ENCODE measurements around the gene CWC25. TPM values are rescaled to one million over a fixed set of nuclear protein-coding genes. Genes with fewer than 3 reads are reported as not detected.

The CWC25 gene
- total RNA-seq, 4 donors from 2014 or later, result 19.0 to 26.8 (median 22.1) TPM

DNA sequence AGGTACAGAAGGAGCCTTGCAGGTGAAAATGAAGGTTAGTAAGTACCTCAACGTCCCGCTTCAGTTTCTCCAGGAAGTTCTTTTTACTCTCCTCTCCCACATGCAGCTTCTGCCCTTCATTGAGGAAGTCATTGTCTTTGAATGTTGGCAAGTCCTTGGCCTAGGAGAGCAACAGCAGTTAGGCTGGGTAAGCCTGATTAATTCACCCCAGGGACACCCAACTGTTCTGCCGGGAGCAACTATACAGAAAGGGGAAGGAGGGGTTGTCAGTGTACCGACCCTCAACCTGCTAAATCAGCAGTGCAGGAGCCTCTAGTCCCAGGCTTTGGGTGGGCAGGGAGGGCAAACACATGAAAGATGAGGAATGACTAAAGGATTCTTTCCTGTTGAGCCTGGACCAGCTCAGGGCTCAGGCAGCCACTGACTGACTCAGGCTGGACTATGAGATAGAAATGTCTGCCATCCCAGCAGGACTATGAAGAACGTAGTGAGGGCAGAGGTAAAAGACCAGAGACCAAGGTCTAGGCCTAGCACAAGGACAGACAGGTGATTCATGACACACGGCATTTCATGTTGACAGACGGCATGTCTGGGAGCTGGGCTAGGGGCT is 47.4 kb downstream of the CWC25 start:
- intact Hi-C loops (cut with DNase I), result no loop called here
- TF ChIP-seq, protein P1, sequence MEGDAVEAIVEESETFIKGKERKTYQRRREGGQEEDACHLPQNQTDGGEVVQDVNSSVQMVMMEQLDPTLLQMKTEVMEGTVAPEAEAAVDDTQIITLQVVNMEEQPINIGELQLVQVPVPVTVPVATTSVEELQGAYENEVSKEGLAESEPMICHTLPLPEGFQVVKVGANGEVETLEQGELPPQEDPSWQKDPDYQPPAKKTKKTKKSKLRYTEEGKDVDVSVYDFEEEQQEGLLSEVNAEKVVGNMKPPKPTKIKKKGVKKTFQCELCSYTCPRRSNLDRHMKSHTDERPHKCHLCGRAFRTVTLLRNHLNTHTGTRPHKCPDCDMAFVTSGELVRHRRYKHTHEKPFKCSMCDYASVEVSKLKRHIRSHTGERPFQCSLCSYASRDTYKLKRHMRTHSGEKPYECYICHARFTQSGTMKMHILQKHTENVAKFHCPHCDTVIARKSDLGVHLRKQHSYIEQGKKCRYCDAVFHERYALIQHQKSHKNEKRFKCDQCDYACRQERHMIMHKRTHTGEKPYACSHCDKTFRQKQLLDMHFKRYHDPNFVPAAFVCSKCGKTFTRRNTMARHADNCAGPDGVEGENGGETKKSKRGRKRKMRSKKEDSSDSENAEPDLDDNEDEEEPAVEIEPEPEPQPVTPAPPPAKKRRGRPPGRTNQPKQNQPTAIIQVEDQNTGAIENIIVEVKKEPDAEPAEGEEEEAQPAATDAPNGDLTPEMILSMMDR (IDR thresholded peaks at IDR 0.05), result no peak
- TF ChIP-seq POLR2A (IDR thresholded peaks at IDR 0.05), result no peak
- H3K27ac ChIP-seq, result no peak overlapping the region
- no peak overlapping the region for H3K4me3 ChIP-seq (replicated peaks in 1 of 3)
- H3K27me3 ChIP-seq, result no peaks in the 10 kb centered on the region
- H3K9me3 ChIP-seq, result no peaks in the 10 kb centered on the region
- WGBS, 2 donors, result 80 to 93% methylated on average over 7 of the region's 7 CpGs
- peaks cover 78 to 98% of the 10 kb centered on the region in 2 donors for H3K36me3 ChIP-seq
- no peak for DNase-seq
- no peaks in the 10 kb centered on the region for H3K4me1 ChIP-seq

DNA sequence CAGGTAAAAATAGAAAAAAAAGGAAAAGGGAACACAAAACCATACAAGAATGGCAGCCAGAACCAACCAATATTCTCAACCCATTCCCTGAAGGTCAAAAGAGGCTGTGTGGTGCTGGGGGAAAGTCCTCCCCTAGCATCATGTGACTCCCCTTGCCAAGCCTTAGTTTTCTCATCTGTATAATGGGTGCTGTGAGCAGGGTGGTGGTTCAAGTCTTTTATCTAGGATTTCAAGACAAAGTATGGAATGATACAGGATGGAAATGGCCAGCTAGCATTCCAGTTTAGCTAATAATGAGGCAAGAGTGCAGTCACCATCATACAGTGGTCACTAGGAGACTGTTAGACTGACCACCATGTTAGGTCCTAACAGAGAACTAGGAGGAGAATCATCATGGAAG is 51.9 kb downstream of the CWC25 start:
- no peak for DNase-seq
- Histone ChIP-seq H3K4me1 (peaks cover 3 to 5% of the 10 kb centered on the region in 2 donors), H3K9me3 (no peaks in the 10 kb centered on the region), H3K27me3 (no peaks in the 10 kb centered on the region), H3K4me3 (replicated peaks in 1 of 3) (no peak overlapping the region), H3K27ac (no peak overlapping the region), H3K36me3 (peaks cover 74 to 83% of the 10 kb centered on the region in 2 donors)
- TF ChIP-seq, protein P1 (IDR thresholded peaks at IDR 0.05), result no peak
- intact Hi-C loops (cut with DNase I), result no loop called here

DNA sequence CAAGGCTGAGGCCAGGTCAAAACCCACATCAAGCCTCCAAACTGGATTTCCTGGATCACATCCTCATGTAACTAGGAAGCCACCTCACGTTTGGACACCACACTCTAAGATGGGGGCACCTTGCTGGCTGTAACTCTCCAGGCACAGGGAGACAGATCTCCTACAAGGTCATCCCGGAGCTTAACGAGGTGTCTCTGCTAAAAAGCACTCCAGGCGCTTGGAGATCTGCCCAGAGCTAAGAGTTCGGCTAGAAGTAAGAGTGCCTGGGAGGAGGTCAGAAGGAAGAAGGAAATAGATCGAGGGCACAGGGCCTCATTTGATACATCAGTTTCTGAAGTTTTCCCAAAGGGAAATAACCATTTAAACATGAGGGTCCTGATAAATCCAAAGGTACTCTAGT is 56.7 kb downstream of the CWC25 start:
- Histone ChIP-seq H3K9me3 (no peaks in the 10 kb centered on the region), H3K4me1 (peaks cover 3 to 5% of the 10 kb centered on the region in 2 donors), H3K4me3 (replicated peaks in 1 of 3) (no peak overlapping the region), H3K36me3 (peaks cover 57 to 61% of the 10 kb centered on the region in 2 donors), H3K27ac (peak overlapping the region in 2 of 3 donors; percentile 13 to 28), H3K27me3 (no peaks in the 10 kb centered on the region)
- 28 to 44% methylated on average over 6 of the region's 6 CpGs for WGBS, 2 donors
- DNase-seq, result peak; percentile 73 to 75
- intact Hi-C loops (cut with DNase I), result no loop called here
- TF ChIP-seq, protein P1 (IDR thresholded peaks at IDR 0.05), result no peak
- no peak for TF ChIP-seq POLR2A (IDR thresholded peaks at IDR 0.05)

DNA sequence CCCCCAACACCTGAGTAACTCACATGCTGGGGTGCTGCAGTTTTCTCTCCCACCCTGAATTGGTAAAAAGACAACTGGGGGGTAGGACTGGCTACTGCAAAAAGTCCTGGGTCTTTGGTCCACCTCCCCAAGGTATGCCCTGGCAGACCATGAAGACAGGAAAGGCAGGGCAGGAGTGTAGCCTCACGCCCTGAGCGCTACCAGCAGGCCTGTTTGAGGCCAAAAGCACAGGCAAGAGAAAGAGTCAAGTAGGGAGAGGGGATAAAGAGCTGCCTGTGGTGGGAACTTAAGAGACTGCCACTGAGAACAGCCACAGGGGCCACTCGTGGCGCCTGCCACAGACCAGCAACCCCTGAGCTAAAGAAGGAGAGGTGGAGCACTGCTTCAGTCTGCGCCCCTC is 58.8 kb downstream of the CWC25 start:
- peaks cover 54 to 57% of the 10 kb centered on the region in 2 donors for H3K36me3 ChIP-seq
- whole genome bisulfite sequencing, 2 donors, result 83 to 87% methylated on average over 5 of the region's 5 CpGs
- intact Hi-C loops (cut with DNase I), result no loop called here

DNA sequence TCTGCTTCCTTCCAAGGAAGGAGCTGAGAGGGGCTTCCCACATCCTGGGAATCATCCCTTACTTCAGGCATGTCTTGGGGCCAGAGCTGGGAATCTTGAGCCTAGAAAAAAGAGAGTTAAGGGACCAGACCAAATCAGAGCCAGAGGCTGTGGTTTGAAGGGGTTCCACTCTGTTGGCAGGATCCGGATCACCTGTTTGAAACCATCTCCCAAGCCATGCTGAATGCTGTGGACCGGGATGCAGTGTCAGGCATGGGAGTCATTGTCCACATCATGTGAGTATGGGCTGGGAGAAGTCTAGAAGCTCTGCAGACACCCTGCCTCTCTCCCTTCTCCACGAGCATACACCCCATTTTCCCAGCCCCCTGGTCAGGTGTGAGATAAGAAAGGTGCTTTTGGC is 62.9 kb downstream of the CWC25 start:
- Histone ChIP-seq H3K9me3 (no peaks in the 10 kb centered on the region), H3K36me3 (peaks cover 56 to 61% of the 10 kb centered on the region in 2 donors), H3K27me3 (no peaks in the 10 kb centered on the region), H3K27ac (no peak overlapping the region), H3K4me3 (replicated peaks in 1 of 3) (no peak overlapping the region), H3K4me1 (no peaks in the 10 kb centered on the region)
- no peak for DNase-seq
- TF ChIP-seq, protein P1 (IDR thresholded peaks at IDR 0.05), result no peak
- no peak for TF ChIP-seq POLR2A (IDR thresholded peaks at IDR 0.05)
- WGBS, 2 donors, result 88 to 94% methylated on average over 3 of the region's 3 CpGs
- intact Hi-C loops (cut with DNase I), result no loop called here

More for the DNA sequence above, 58.8 kb downstream of the CWC25 start:
- Histone ChIP-seq H3K4me3 (replicated peaks in 1 of 3) (no peak overlapping the region), H3K9me3 (no peaks in the 10 kb centered on the region), H3K4me1 (peaks cover 3 to 5% of the 10 kb centered on the region in 2 donors), H3K27ac (no peak overlapping the region), H3K27me3 (no peaks in the 10 kb centered on the region)
- no peak for TF ChIP-seq POLR2A (IDR thresholded peaks at IDR 0.05)
- TF ChIP-seq, protein P1 (IDR thresholded peaks at IDR 0.05), result no peak
- DNase-seq, result no peak

All from thyroid gland (tissue), 4 donors.